Fibroblast of villous mesenchyme (primary cell): ENCODE data around the gene SH3BP1. TPM values are rescaled to one million over a fixed set of nuclear protein-coding genes. Genes with fewer than 3 reads are reported as not detected.

Experiments
- DNase-seq: peaks from one replicate; pipeline ENCODE4 v3.0.0-alpha.2; 2010; ENCODE audit warnings: low read depth
- H3K4me3 ChIP-seq: 2 replicates; pipeline ENCODE4 v1.5.1; 2011; ENCODE audit warnings: low read depth, mild to moderate bottlenecking, low read length
- total RNA-seq: library from RNA; depleted of rRNA; stranded (reverse); fragments of >200 nt; gene quantifications from 2 replicates; pipeline ENCODE4 v1.2.3, GENCODE V29; 2012
- TF ChIP-seq, protein P1 (sequence below): IDR thresholded peaks from 2 replicates; pipeline ENCODE4 v1.5.1; 2012; ENCODE audit warnings: low read depth, mild to moderate bottlenecking, low read length; ENCODE audit not compliant: insufficient read depth

Gene SH3BP1
- total RNA-seq, 1 donor: 11.2 TPM

DNA sequence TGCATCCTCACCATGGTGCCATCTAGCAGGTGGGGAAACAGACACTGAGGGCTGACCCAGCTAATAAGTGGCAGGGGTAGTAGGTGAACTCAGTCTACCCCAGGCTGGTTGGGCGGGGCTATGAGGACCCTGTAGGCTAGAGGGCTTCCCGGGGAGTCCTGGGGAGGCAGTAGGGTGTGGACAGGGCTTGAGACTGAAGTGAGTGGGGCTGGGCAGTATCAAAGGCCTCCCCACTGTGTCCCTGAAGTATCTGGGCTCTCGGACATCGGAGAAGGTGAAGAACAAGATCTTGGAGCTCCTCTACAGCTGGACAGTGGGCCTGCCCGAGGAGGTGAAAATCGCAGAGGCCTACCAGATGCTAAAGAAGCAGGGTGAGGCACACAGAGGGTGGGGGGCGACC lies 19.5 kb upstream of the SH3BP1 start:
- TF ChIP-seq, protein P1, sequence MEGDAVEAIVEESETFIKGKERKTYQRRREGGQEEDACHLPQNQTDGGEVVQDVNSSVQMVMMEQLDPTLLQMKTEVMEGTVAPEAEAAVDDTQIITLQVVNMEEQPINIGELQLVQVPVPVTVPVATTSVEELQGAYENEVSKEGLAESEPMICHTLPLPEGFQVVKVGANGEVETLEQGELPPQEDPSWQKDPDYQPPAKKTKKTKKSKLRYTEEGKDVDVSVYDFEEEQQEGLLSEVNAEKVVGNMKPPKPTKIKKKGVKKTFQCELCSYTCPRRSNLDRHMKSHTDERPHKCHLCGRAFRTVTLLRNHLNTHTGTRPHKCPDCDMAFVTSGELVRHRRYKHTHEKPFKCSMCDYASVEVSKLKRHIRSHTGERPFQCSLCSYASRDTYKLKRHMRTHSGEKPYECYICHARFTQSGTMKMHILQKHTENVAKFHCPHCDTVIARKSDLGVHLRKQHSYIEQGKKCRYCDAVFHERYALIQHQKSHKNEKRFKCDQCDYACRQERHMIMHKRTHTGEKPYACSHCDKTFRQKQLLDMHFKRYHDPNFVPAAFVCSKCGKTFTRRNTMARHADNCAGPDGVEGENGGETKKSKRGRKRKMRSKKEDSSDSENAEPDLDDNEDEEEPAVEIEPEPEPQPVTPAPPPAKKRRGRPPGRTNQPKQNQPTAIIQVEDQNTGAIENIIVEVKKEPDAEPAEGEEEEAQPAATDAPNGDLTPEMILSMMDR: no peak
- DNase-seq: no peak
- H3K4me3 ChIP-seq: no peak overlapping the region

DNA sequence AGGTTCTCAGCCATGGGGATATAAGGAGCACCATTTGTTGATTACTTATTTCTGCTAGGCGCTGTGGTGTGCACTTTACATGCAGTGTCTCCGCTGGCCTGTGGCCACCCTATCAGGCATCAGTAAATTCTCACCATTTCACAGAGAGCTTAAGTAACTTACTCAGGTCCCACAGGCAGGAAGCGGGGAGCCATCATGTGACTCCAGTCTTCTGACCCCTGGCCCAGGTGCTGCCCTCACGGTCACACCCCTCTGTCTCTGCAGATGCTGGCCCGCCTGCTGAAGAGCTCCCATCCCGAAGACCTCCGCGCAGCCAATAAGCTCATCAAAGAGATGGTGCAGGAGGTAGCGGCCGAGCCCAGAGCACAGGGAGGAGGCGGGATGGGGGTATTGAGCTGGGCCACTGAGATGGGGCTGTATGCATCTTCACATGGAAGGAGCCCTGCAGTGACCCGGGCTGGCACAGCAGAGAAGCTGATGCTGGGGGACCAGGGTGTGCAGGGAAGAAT lies 18.1 kb upstream of the SH3BP1 start:
- H3K4me3 ChIP-seq: no peak overlapping the region
- no peak for DNase-seq
- TF ChIP-seq, protein P1: no peak

DNA sequence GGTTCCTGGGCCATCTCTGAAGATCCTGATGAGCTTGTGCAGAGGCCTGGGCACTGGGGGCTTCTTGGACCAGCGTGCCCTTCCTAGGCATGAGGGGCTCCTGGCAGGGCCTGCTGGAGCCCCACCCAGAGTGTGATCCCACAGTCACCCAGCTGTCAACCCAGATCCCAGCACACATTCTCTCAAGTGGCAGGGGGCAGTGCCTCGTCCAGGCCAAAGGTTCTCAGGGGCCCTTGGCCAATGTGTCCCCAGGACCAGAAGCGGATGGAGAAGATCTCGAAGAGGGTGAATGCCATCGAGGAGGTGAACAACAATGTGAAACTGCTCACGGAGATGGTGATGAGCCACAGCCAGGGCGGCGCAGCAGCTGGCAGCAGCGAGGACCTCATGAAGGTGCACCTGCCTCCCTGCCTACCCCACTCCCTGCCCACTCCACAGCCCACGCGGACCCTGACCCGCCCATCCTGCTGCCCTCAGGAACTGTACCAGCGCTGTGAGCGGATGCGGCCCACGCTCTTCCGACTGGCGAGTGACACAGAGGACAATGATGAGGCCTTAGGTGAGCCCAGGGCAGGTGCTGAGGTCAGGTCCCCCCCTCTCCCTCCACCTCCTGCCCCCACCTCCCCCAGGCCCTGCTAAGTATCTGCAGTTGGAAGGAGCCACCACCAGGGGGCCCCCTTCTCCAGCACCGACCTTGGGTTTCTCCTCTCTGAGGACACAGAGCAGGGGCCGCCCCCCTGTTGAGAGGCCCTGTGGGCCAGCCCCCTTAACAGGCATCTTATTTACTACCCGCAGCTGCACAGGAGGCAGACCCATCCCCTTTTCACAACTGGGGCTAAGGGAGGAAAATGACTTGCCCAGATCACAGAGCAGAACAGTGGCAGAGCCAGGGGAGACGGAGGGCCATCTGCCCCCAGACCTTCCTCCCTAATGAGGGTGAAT lies 16.1 kb upstream of the SH3BP1 start:
- no peak overlapping the region for H3K4me3 ChIP-seq
- DNase-seq: peak; percentile 62
- TF ChIP-seq, protein P1: peak; percentile 80

DNA sequence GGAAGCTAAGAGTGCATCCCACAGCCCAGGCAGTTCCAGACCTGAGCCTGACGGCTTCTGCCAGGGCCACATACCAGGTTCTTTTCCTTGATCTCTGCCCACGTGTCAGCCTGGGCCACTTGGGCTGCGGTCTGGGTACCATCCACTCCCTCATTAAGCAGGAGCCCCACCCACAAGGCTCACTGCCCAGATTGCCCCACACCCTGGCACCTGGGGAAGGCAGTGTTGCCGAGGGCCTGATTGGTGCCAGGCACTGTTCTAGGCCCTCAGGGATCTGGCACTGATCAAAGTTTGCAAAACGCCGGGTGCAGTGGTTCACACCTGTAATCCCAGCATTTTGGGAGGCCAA lies 15.5 kb upstream of the SH3BP1 start:
- H3K4me3 ChIP-seq: no peak overlapping the region
- TF ChIP-seq, protein P1: no peak

DNA sequence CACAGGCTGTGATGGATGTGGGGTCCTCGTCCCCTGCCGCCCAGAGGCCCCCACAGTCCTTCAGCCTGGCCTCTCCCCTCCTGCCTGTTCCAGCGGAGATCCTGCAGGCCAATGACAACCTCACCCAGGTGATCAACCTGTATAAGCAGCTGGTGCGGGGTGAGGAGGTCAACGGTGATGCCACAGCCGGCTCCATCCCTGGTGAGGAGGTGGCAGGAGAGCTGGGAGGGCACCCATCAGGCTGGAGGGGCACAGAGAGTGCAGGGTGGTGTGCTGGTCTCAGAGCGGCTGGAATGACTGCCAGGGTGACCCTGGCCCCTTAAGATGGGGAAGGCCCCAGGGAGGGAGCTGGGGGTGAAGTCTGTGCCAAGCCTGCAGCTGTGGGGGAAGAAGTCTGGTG lies 14.6 kb upstream of the SH3BP1 start:
- TF ChIP-seq, protein P1: no peak
- no peak for DNase-seq
- H3K4me3 ChIP-seq: no peak overlapping the region

More for the DNA sequence above, 15.5 kb upstream of the SH3BP1 start:
- DNase-seq: no peak

DNA sequence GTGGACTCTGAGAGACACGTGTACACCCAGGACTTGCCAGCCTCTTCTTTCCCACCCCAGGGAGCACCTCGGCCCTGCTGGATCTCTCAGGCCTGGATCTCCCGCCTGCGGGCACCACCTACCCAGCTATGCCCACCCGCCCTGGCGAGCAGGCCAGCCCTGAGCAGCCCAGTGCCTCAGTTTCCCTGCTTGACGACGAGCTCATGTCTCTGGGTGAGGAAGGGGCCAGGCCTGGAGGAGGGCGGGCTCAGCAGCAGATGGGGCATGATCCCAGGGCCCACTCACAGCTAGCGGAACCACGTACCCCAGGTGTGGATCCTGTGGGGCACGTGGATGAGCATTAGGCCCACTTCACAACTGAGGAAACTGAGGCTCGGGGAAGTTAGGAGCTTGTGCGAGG lies 13.7 kb upstream of the SH3BP1 start:
- H3K4me3 ChIP-seq: no peak overlapping the region
- TF ChIP-seq, protein P1: no peak
- no peak for DNase-seq

DNA sequence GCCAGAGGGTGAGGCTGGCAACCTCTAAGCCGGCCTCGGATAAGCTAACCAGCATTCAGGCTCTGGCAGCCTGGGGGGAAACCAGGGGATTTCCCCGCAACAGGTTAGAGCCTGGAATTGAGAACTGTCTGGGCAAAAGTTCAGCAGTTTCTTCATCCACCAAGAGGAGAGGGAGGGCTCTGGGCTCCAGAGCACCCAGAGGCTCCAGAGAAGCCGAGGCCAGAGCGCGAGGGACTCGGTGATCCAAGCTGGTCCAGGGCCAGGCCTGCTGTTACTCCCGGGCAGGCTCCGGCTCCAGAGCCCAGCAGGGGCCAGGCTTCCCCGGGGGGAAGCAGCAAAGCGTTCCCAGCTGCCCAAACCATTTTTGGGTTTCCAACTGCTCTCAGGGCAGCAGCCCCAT lies 13.3 kb upstream of the SH3BP1 start:
- H3K4me3 ChIP-seq: no peak overlapping the region
- TF ChIP-seq, protein P1: no peak
- peak; percentile 54 for DNase-seq
